ENCODE results near the gene MYO7A. TPM values are rescaled to one million over a fixed set of nuclear protein-coding genes. Genes with fewer than 3 reads are reported as not detected.

The MYO7A gene
- total RNA-seq, 1 experiment from 2014 or later: 2.5 TPM

GRCh38 chr11:77179681-77180080, 51.6 kb downstream of the MYO7A start:
- Mint-ChIP-seq H3K9me3 (peaks cover 4% of the 10 kb centered on the region), H3K36me3 (no peaks in the 10 kb centered on the region; the same call in 1 of the 2 replicates), H3K4me1 (peaks cover 22% of the 10 kb centered on the region), H3K27me3 (ENCODE audit: low read depth) (0 out of 2 replicates have a peak, but pooled peaks cover 5% of the 10 kb centered on the region), H3K27ac (no peak overlapping the region), H3K4me3 (no peak overlapping the region)
- DNase-seq (ENCODE audit: low spot score): no peak
- ATAC-seq: no peak
- TF ChIP-seq ATF6 (CRISPR knock-in tag; IDR thresholded peaks at IDR 0.05): no peak
- TF ChIP-seq CTCF (IDR thresholded peaks at IDR 0.05): no peak
- ChIA-PET CTCF (interaction anchor here (1.0 to 2.3 kb wide), 3 partner anchors 52 to 352 kb away, joined by 3 to 7 read pairs (median 3); partner anchors contain the start of gene MYO7A), POLR2A (no interaction called here)

- ATAC-seq: no peak
- no peak overlapping the region for H3K27ac Mint-ChIP-seq
- POLR2A ChIA-PET: no interaction called here
- H3K27me3 Mint-ChIP-seq (ENCODE audit: low read depth): no peaks in the 10 kb centered on the region
- DNase-seq (ENCODE audit: low spot score): no peak
- CTCF ChIA-PET: interaction anchor here (1.0 to 2.3 kb wide), 3 partner anchors 53 to 352 kb away, joined by 3 to 7 read pairs (median 3); partner anchors contain the start of gene MYO7A
- no peak for TF ChIP-seq MXD4 (CRISPR knock-in tag; IDR thresholded peaks at IDR 0.05; ENCODE audit: borderline replicate concordance)
- no peak for TF ChIP-seq MYBL2 (CRISPR knock-in tag; IDR thresholded peaks at IDR 0.05)
- no peak for TF ChIP-seq ZMAT4 (CRISPR knock-in tag; IDR thresholded peaks at IDR 0.05)
- H3K4me3 Mint-ChIP-seq: no peak overlapping the region
- peaks cover 15% of the 10 kb centered on the region for H3K4me1 Mint-ChIP-seq
- no peaks in the 10 kb centered on the region; the same call in 1 of the 2 replicates for H3K36me3 Mint-ChIP-seq
- peaks cover 4% of the 10 kb centered on the region for H3K9me3 Mint-ChIP-seq
These were observed 52.3 kb downstream of the MYO7A start for GRCh38 chr11:77180346-77180745.

GRCh38 chr11:77181226-77181625, 53.2 kb downstream of the MYO7A start:
- ChIA-PET POLR2A (no interaction called here), CTCF (interaction anchor here (4.6 kb wide), 1 partner anchor 54 kb away, joined by 25 read pairs; the partner anchor contains the start of gene MYO7A)
- Mint-ChIP-seq H3K4me3 (no peak overlapping the region), H3K4me1 (peaks cover 6% of the 10 kb centered on the region), H3K27me3 (ENCODE audit: low read depth) (no peaks in the 10 kb centered on the region), H3K36me3 (no peaks in the 10 kb centered on the region; the same call in 1 of the 2 replicates), H3K9me3 (peaks cover 4% of the 10 kb centered on the region), H3K27ac (no peak overlapping the region)
- ATAC-seq: no peak
- no peak for TF ChIP-seq PREB (CRISPR knock-in tag; IDR thresholded peaks at IDR 0.05; ENCODE audit: borderline replicate concordance)
- TF ChIP-seq ZNF219 (CRISPR knock-in tag; IDR thresholded peaks at IDR 0.05; ENCODE audit: borderline replicate concordance): no peak
- TF ChIP-seq FOXJ3 (CRISPR knock-in tag; IDR thresholded peaks at IDR 0.05; ENCODE audit: borderline replicate concordance): no peak
- no peak for DNase-seq (ENCODE audit: low spot score)

- ATAC-seq (no peak), DNase-seq (ENCODE audit: low spot score) (no peak)
- H3K4me3 Mint-ChIP-seq: no peak overlapping the region
- no peak overlapping the region; the same call in 1 of the 2 replicates for H3K27ac Mint-ChIP-seq
- CTCF ChIA-PET: interaction anchor here (2.1 to 4.6 kb wide), 2 partner anchors 55 to 91 kb away, joined by 8 to 25 read pairs; partner anchors contain the start of gene MYO7A
- H3K9me3 Mint-ChIP-seq: peaks cover 4% of the 10 kb centered on the region
- no peaks in the 10 kb centered on the region for H3K27me3 Mint-ChIP-seq (ENCODE audit: low read depth)
- H3K36me3 Mint-ChIP-seq: no peaks in the 10 kb centered on the region; the same call in 1 of the 2 replicates
- no peak for TF ChIP-seq EMX1 (CRISPR knock-in tag; IDR thresholded peaks at IDR 0.05)
- no peak for TF ChIP-seq ZNF121 (CRISPR knock-in tag; IDR thresholded peaks at IDR 0.05)
- no peak for TF ChIP-seq TEAD4 (CRISPR knock-in tag; IDR thresholded peaks at IDR 0.05)
- no peak for TF ChIP-seq E2F5 (CRISPR knock-in tag; IDR thresholded peaks at IDR 0.05)
- TF ChIP-seq NR1H2 (CRISPR knock-in tag; IDR thresholded peaks at IDR 0.05): no peak
- no peak for TF ChIP-seq ZNF532 (CRISPR knock-in tag; IDR thresholded peaks at IDR 0.05; ENCODE audit: borderline replicate concordance)
- no peak for TF ChIP-seq ATF3 (CRISPR knock-in tag; conservative IDR thresholded peaks at IDR 0.05)
- TF ChIP-seq MYBL2 (CRISPR knock-in tag; IDR thresholded peaks at IDR 0.05): no peak
- H3K4me1 Mint-ChIP-seq: peaks cover 2% of the 10 kb centered on the region
- POLR2A ChIA-PET: no interaction called here
These were observed 53.9 kb downstream of the MYO7A start for GRCh38 chr11:77181799-77182541.
